ENCODE data around the gene TIMM13.
"Not testable (repeated sequence)": the region's sequence is repeated elsewhere in the genome, so short reads cannot be mapped to it uniquely, and the experiment has no call there.

Gene TIMM13

GRCh38 chr19:2431318-2432055 lies 4.1 kb upstream of the TIMM13 start:
- DNase-seq (ENCODE audit: low read depth in 2 of 2) = no peak

GRCh38 chr19:2429917-2430535 lies 2.6 kb upstream of the TIMM13 start:
- DNase-seq (ENCODE audit: low read depth in 2 of 2) = no peak

DNA sequence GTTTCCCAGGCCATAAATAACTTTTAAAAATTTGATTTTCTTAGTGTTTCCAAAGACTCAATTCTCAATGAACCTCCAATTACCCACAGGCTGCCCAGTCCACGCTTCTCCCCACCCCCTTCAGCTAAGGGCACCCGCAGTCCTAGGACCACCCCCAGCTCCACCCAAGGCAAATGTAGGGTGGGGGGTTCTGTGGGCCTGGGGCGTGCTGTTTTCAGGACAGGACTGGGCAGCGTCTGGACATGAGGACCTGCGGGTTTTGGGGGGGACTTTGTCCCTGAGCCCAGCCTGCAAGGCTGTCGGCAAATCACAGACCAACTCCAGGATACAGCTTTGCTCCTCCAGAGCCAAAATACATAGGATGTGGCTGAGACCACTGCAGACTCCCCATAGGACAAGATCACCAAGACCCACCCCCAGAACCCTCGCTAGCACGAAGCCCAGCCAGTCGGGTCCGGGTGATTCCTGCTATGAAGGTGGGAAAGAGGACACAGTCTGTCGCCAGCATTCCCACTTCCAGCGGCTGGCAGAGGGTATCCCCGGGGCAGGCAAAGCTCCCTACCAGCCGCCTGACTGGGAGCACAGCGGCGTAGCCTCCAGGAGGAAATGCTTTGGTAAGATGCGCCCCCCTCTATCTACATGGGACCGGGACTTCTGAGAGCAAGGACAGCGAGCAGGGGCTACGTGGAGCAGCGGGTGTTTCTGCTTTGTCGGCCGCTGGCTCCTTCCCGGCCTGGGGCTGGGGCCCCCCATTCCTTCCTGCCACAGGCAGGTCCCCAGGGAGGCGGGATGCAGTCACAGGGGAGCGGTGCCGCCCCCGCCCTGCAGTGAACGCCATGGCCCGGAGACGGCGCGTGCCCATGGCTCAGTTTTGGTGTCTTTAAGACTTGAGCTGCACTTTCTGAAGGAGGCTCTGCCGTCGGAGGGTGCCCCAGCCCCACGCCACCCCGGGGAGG lies 1.6 kb upstream of the TIMM13 start:
- DNase-seq (ENCODE audit: low read depth in 2 of 2) = no peak

DNA sequence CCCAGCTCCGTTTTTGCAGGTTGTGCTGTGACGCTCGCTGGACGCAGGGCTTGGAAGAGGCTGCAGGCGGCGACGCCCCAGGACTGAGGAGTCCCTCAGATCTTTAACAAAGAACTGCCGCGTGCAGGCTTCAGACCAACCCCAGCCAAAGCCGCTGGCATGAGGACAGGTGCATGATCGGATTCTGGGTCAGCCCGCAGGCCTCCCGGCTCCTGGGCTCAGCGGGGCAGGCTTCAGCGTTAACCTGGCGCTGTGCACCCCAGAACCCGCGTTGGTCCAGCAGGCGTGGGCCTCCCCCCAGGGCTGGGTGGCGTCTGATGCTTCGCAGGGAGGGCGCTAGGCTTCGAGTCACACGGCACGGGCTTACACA lies 920 bp upstream of the TIMM13 start:
- no peak for DNase-seq (ENCODE audit: low read depth in 2 of 2)

DNA sequence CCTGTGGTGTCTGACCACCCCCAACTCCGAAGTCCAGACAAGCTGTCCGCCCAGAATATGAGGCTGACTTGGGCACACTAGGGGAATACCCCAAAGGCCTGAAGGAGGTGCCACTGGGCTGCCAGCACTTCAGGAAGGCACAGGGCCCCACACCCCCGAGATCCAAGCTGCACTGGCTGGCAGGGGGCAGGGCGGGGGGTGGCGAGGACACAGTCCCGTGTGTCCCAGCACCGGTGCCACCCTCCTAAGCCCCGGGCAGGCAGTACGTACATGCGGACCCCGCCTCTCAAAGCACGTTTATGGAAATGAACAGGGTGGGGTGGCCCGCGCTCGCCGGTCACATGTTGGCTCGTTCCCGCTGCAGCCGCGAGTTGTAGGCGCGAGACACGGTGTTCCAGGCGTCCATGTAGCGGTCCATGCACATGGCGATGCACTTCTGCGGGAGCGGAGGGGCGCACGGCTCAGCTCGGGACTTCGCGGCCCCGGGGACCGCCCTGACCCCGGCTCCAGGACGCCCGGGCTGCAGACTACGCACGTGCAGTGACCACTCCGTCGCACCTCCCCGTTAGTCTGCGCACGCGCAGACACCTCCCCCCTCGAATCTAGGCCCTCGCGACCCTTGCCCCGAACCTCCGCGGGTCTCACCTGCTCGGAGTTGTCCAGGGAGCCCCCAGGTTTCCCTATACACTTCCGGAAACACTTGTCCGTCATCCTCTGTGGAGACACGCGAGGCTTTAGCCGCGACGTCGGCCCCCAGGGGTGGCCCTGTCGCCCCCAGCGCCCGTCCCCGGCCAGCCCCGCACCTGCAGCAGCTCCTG lies 566 bp downstream of the TIMM13 start:
- DNase-seq (ENCODE audit: low read depth in 2 of 2) = peak in 1 of 2 donors; percentile 23

DNA sequence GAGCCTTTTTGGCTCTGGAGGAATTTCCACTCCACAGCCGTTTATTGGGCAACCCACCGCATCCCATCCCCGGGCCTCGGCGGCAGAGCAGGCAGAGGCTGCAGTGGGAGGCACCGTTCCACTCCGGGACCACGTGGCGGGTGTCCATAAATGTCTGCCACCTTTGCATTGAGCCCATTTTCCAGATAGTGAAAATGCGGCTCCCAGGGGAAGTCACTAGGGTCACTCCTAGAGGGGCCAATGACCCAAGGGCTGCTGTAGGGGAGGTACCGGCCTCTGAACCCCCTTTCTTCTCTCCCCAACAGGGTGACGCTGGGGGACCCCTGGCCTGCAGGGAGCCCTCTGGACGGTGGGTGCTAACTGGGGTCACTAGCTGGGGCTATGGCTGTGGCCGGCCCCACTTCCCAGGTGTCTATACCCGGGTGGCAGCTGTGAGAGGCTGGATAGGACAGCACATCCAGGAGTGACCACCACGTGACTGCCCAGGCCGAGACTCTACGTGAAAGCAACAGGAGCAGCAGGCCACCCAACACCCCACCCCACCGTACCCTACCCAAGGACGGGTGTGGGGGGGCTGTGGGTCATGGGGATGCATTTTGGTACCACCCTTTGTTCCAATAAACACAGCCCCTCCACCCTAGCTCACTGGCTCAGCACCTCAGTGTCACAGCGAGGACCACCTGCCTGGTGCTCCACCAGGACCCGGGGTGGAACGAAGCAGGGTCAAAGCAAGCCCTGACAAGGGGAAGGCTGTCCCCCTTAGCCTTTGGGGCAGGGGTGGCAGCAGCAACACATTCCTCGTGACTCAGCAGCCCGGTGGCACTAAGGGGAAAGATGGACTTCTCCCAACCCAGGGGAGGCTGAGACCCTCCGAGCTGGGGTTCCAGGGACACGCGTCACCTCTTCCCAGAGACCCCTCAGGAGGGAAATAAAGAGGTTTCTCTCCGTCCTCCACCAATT lies 1.5 kb downstream of the TIMM13 start:
- no peak for DNase-seq (ENCODE audit: low read depth in 2 of 2)

DNA sequence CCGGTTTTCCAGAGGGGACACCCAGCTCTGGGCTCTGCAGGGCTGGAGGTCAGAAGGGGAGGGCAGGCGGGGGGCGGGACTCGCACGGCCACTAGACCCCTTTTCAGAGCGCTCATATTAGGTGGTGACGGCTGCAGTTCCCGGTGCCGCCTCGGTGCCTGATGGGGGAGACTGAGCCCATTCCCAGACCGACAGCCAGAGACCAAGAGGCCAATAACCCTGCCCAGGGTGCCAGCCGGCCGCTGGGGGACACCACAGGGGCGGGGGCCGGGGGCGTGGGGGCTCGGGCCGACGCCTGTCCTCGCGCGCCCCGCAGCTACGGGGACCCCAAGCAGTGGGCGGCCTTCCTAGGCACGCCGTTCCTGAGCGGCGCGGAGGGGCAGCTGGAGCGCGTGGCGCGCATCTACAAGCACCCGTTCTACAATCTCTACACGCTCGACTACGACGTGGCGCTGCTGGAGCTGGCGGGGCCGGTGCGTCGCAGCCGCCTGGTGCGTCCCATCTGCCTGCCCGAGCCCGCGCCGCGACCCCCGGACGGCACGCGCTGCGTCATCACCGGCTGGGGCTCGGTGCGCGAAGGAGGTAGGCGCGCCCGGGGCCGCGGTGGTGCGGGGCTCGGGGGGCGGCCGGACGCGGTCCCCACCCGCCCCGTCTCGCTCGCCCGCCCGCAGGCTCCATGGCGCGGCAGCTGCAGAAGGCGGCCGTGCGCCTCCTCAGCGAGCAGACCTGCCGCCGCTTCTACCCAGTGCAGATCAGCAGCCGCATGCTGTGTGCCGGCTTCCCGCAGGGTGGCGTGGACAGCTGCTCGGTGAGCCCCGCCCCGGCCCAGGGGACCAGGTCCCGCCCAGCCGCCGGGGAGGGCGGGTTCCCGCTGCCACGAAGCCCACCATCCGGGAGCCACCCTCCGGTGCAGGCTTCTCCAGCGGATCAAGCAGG lies 2.4 kb downstream of the TIMM13 start:
- no peak for DNase-seq (ENCODE audit: low read depth in 2 of 2)

DNA sequence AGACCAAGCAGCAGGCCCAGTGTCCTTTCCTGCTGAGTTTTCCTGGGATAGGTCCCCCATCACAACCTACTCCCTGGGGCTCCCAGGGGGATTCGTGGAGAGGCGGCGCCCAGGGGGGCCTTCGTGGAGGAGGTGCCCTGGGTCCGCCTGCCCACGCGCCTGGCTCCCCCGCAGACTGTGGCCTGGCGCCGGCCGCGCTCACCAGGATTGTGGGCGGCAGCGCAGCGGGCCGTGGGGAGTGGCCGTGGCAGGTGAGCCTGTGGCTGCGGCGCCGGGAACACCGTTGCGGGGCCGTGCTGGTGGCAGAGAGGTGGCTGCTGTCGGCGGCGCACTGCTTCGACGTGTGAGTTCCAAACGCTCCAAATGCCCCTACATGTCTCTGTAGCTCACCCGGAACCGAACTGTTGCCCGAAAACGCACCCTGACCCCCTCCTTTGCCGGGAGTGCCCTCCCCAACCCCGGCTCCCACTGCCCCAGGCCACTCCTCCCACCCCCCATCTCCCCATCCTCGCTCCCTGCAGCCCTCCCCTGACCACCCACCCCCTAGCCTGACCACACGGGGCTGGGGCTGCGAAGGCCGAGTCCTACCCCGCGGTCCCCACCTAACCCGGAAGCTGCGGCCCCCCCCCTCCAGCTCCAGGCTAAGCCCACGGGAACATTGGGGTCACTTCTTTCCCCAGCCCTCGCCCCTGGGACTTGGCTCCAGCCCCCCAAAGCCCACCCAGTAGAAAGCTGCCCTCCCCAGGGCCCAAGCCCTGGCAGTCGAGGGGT lies 3.3 kb downstream of the TIMM13 start:
- no peak for DNase-seq (ENCODE audit: low read depth in 2 of 2)

DNA sequence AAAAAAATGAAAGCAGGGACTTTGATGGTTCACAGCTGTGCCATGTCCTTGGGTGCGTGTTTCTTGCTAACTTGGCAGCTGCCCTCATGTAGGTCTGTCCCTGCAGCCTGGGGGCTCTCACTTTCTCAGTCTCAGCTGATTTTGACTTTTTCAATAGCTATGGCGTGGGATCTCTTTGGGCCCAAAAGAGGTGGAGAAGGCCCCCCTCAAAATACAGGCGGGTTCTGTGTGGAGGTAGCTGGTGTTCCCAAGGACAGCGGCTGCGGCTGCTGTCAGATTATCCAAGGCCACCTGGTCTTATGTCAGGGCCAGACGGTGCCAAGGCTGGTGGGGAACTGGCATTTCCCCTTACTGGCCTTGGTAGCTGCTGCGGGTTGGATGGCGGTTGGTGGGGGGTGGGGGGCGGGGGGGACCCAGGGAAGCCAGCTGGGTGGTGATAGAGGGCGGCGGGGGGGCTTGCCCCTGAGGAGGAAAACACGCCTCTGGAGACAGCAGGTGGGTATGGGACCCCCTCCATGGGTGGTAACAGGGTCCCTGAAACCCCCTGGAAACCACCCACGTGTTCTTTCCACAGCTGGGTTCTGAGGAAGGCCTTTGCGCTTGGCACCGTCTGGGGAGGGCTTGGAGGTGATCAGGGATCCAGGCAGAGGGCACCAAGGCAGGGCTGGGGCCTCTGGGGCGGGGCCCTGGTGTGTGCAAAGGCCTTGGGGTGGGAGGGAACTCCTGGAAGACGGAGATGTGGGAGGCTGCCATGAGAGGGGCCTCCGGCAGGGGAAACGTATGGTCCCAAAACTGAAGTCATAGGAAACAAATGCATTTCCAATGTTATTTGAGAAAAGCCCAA lies 4.1 kb downstream of the TIMM13 start:
- no peak for DNase-seq (ENCODE audit: low read depth in 2 of 2)

GRCh38 chr19:2421581-2422306 lies 5.6 kb downstream of the TIMM13 start:
- no peak for DNase-seq (ENCODE audit: low read depth in 2 of 2)

- DNase-seq (ENCODE audit: low read depth in 2 of 2) = no peak
Measured at GRCh38 chr19:2420490-2420889, 6.9 kb downstream of the TIMM13 start.

DNA sequence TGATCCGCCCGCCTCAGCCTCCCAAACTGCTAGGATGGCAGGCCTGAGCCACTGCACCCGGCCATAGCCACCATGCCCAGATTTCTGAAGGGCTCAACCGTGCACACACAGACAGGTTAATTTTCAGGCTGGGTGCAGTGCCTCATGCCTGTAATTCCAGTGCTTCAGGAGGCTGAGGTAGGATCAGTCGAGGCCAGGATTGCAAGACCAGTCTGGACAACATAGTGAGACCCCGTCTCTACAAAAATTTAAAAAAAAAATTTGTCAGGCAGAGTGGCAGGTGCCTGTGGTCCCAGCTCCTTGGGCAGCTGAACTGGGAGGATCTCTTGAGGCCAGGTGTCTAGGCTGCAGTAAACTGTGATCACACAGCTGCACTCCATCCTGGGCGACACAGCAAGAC lies 7.6 kb downstream of the TIMM13 start:
- DNase-seq (ENCODE audit: low read depth in 2 of 2) = no peak

DNA sequence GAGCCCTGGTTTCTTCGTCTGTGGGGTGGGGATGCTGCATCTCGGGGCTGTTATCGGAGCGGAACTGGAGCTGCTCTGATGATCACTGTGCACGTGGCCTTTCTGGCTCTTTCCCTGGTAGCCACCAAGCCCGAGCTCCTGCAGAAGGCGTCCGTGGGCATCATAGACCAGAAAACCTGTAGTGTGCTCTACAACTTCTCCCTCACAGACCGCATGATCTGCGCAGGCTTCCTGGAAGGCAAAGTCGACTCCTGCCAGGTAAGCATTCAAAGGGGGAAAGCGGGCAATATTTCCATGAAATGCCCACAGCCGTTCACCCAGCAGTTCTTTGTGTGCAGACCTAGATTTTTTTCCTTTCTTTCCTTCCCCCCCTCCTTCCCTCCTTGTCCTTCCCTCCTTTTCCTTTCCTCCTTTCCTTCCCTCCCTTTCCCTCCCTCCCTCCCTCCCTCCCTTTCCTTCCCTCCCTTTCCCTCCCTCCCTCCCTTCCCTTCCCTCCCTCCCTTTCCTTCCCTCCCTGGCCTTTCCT lies 9.4 kb downstream of the TIMM13 start:
- no peak for DNase-seq (ENCODE audit: low read depth in 2 of 2)

GRCh38 chr19:2417436-2417835 lies 9.9 kb downstream of the TIMM13 start:
- DNase-seq (ENCODE audit: low read depth in 2 of 2) = not testable (repeated sequence)

DNA sequence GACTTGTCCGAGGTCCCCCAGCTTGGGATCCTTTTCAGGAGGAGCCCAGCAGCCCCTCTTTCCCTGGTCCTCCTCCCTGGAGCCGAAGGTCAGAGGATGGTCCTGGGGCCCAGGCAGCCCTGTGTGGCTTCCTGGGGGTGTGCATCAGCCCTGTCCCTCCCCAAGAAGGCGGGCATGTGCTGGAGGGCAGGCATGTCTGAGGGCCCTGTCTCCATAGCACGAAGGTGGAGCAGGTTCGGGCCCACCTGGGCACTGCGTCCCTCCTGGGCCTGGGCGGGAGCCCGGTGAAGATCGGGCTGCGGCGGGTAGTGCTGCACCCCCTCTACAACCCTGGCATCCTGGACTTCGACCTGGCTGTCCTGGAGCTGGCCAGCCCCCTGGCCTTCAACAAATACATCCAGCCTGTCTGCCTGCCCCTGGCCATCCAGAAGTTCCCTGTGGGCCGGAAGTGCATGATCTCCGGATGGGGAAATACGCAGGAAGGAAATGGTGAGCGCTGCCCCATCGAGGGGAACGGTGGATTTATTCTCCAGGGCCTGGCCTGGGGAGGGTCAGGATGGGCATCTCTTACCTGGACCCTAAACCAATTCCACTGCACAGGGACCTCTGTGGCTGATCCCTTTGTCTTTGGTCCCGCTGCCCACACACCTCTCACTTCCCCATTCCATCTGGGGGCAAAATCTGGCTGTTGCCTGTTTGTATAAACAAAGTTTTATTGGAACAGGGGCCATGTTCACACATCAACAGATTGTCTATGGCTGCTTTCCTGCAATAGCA lies 10.9 kb downstream of the TIMM13 start:
- DNase-seq (ENCODE audit: low read depth in 2 of 2) = no peak

- DNase-seq (ENCODE audit: low read depth in 2 of 2) = no peak
Measured at GRCh38 chr19:2415973-2416319, 11.4 kb downstream of the TIMM13 start.
